Omental fat pad (tissue), 4 donors: ENCODE measurements around the gene NAMPT. TPM values are rescaled to one million over a fixed set of nuclear protein-coding genes. Genes with fewer than 3 reads are reported as not detected.

Source experiments
- ATAC-seq: fragments of 150-250 bp; one replicate; pipeline ENCODE4 v1.9.1; 2016; ENCODE audit warnings: mild to moderate bottlenecking, moderate library complexity; ENCODE audit not compliant: low FRiP score
- DNase-seq: peaks from one replicate; pipeline ENCODE4 v3.0.0-alpha.2; 2019; ENCODE audit warnings: low spot score
- total RNA-seq, 4 donors: library from RNA; depleted of rRNA; stranded (reverse); fragments of >200 nt; gene quantifications; one replicate each; pipeline ENCODE4 v1.1.0, GENCODE V29; 2016
- TF ChIP-seq, protein P1 (sequence below), 3 donors: fragments of 450-650 bp; IDR thresholded peaks; one replicate each; pipeline ENCODE4 v1.5.1; 2016 to 2017; ENCODE audit warnings: antibody characterized with exemption in 3 of 3, mild to moderate bottlenecking in 3 of 3, moderate library complexity in 2 of 3

NAMPT gene
- total RNA-seq, 4 donors from 2014 or later, result 636 to 2,401 (median 1,222) TPM

DNA sequence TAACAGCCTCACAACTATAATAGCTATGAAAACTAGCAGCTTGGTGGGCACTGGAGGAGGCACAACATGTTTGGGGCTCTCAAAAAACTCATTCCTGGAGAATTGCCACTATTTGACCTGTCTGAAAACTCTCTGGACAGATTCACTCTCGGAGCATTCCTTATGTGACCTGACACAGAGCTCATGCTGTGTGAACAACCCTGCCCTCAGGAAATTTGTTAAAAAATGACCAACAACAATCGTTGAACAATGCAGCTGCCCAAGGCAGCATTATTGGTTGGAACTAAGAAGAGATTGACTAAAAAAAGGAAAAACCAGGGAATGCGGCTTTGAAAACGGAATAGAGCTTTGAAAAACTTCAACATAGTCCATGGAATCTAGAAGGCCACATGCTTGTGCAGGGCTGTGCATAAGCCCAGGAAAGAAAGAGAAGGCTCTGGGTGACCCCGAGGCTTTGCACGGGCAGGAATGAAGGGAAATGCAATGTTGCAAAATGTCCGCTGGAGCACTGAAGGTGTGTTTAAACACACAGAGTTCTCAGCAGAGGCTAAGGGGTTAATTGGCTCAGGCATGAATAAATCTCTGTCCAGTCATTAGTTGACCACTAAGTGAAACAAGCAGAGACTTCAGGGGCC is 52.8 kb downstream of the NAMPT start:
- ATAC-seq (no peak), DNase-seq (no peak)

DNA sequence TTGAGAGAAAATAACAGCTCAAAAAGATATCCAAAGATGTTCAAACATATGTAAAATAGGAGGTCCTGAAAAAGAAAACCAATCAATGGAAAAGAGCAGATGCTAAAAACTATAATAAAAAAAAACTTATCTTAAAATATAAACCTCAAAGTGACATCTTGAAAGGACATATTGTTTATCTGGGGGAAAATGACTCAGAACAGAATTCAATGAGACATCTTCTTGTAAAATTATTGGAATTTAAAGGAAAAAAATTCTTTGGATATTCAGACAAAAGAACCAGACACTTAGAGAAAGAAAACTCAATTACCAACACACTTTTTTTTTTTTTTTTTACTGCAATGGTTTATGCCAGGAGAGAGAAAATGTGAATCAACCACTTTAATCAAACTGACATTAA is 58.9 kb downstream of the NAMPT start:
- no peak for DNase-seq
- TF ChIP-seq, protein P1, sequence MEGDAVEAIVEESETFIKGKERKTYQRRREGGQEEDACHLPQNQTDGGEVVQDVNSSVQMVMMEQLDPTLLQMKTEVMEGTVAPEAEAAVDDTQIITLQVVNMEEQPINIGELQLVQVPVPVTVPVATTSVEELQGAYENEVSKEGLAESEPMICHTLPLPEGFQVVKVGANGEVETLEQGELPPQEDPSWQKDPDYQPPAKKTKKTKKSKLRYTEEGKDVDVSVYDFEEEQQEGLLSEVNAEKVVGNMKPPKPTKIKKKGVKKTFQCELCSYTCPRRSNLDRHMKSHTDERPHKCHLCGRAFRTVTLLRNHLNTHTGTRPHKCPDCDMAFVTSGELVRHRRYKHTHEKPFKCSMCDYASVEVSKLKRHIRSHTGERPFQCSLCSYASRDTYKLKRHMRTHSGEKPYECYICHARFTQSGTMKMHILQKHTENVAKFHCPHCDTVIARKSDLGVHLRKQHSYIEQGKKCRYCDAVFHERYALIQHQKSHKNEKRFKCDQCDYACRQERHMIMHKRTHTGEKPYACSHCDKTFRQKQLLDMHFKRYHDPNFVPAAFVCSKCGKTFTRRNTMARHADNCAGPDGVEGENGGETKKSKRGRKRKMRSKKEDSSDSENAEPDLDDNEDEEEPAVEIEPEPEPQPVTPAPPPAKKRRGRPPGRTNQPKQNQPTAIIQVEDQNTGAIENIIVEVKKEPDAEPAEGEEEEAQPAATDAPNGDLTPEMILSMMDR (IDR thresholded peaks at IDR 0.05), result no peak
- no peak for ATAC-seq

More for the DNA sequence above, 52.8 kb downstream of the NAMPT start:
- TF ChIP-seq, protein P1 (IDR thresholded peaks at IDR 0.05), result no peak

DNA sequence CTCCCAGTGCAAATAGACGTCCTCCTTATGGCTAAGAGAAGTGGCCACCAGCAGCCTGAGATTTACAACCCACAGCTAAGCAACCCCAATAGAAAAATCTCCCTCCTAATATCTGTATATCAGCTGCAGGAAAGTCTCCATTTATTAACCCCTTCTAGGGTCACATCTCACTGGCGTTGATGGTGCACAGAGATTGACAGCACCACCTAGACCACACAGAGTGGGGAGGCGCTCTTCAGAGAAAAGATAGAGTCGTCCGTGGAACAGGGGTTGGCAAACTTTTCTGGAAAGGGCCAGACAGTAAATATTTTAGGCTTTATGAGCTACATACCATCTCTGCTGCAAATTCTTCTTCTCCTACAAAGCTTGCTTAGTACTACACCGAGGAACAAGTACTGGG is 60.0 kb downstream of the NAMPT start:
- ATAC-seq, result no peak
- TF ChIP-seq, protein P1 (IDR thresholded peaks at IDR 0.05), result no peak
- no peak for DNase-seq

DNA sequence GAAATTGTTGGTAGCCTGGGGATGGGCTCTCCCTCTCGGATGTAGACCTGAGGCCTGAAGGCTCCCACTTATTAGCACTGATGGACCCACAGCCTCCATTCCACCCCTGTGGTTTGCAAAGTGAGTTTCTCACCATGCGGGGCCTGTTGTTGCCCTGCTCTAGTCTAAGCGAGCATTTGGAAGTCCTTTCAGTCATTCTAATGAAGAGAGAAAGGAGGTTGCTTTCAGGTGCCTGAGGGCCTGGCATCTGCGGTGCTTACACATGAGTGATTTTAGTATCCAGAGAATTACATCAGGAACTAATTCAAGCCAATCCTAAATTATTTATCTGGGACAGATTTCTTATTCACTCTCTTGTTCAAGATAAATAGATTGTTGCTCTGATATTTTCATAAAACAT is 61.6 kb downstream of the NAMPT start:
- DNase-seq, result no peak
- TF ChIP-seq, protein P1 (IDR thresholded peaks at IDR 0.05), result no peak

DNA sequence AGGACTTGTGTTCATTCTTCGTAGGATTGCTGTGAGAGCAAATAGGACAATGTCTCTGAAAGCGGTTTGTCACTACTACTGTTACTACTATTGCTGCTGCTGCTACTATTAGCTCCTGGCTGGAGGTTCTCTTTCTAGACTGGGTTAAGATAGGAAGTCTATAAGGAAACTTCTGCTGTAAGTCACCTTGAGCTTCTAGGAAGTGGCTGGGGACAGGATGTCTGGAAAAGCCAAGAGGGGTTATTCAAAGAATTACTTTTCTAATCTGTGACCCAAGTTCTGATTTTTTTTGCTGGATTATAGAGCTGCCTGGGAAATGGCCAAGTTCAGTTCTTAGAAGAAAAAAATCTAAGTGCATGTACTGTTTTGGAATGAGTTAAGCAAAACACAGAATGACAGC is 62.2 kb downstream of the NAMPT start:
- no peak for ATAC-seq

More for the DNA sequence above, 61.6 kb downstream of the NAMPT start:
- ATAC-seq, result no peak

DNA sequence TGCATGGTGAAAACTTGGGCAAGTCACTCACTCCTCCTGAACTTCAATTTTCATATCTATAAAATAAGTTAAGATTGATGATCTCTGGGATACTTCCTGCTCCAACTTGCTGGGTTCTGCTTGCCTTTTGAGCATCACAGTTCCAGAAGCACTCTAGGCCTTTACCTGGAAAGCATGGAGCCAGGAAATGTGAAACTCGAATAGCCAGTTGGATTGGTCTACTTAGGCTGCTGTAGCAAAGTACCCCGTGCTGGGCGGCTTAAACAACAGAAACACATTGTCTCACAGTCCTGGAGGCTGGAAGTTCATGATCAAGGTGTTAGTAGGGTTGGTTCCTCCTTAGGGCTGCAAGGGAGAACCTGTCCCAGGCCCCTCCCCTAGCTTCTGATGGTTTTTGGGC is 64.5 kb downstream of the NAMPT start:
- TF ChIP-seq, protein P1 (IDR thresholded peaks at IDR 0.05), result no peak
- DNase-seq, result no peak
- ATAC-seq, result no peak

More for the DNA sequence above, 62.2 kb downstream of the NAMPT start:
- TF ChIP-seq, protein P1 (IDR thresholded peaks at IDR 0.05), result no peak
- no peak for DNase-seq

DNA sequence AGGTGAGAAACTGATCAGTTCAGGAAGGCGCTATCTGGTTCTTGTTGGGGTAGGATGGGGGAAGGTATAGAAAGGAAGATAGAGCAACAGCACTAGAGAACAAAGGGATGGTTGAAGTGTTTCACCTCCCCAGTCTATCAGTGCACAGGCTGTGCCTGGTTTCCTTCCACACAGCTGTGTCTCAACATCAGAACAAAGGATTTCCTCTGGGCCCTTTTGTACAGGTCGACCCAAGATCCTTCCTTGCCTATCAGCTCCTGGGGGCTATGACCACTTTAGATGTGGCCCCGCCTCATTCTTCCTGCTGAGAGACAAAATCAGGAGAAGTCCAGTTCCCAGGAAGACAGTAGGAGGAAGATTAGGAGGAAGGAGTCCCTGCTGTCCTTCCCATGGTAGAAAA is 65.6 kb downstream of the NAMPT start:
- DNase-seq (no peak), ATAC-seq (no peak)
- TF ChIP-seq, protein P1 (IDR thresholded peaks at IDR 0.05), result no peak
